GM04504 (cell line): ENCODE results near the gene DMWD.

Source experiments
- DNase-seq: peaks from one replicate; pipeline ENCODE4 v3.0.0-alpha.2; 2012; ENCODE audit warnings: low read depth

DMWD gene

GRCh38 chr19:45785781-45786532, 6.7 kb downstream of the DMWD start:
- DNase-seq: no peak

- DNase-seq: no peak
These were observed 7.5 kb downstream of the DMWD start for GRCh38 chr19:45785097-45785496.

- DNase-seq: no peak
These were observed 8.5 kb downstream of the DMWD start for GRCh38 chr19:45784096-45784495.

- peak; percentile 66 for DNase-seq
These were observed 9.5 kb downstream of the DMWD start for GRCh38 chr19:45782820-45783785.

GRCh38 chr19:45782162-45782691, 10.4 kb downstream of the DMWD start, which contains the start of gene DMPK:
TSS of gene DMPK (minus strand) at chr19:45782490. CDS start at chr19:45782352, 138 bp downstream.
- no peak for DNase-seq

GRCh38 chr19:45781214-45782161, 11.2 kb downstream of the DMWD start:
- no peak for DNase-seq

GRCh38 chr19:45780448-45781213, 12.0 kb downstream of the DMWD start:
- DNase-seq: no peak

- no peak for DNase-seq
These were observed 12.5 kb downstream of the DMWD start for GRCh38 chr19:45780146-45780447.

- no peak for DNase-seq
These were observed 13.2 kb downstream of the DMWD start for GRCh38 chr19:45779231-45780145.

GRCh38 chr19:45778010-45778661, 14.5 kb downstream of the DMWD start:
- DNase-seq: no peak

- DNase-seq: no peak
These were observed 15.2 kb downstream of the DMWD start for GRCh38 chr19:45777395-45777961.

- DNase-seq: no peak
These were observed 17.9 kb downstream of the DMWD start for GRCh38 chr19:45774765-45775164.

GRCh38 chr19:45773384-45773783, 19.3 kb downstream of the DMWD start:
- DNase-seq: no peak

GRCh38 chr19:45772912-45773311, 19.7 kb downstream of the DMWD start:
- no peak for DNase-seq

- DNase-seq: no peak
These were observed 20.4 kb downstream of the DMWD start for GRCh38 chr19:45772130-45772840.

- no peak for DNase-seq
These were observed 21.2 kb downstream of the DMWD start for GRCh38 chr19:45771311-45771933.

GRCh38 chr19:45770192-45771101, 22.2 kb downstream of the DMWD start:
- peak; percentile 95 for DNase-seq
